Peyer's patch (tissue), 4 donors: ENCODE data around the gene NAP1L4. TPM values are rescaled to one million over a fixed set of nuclear protein-coding genes. Genes with fewer than 3 reads are reported as not detected.
A peak's percentile ranks its signal among the peaks of the same experiment; 100 is the strongest.

Experiments
- DNase-seq, 3 donors: peaks; one replicate each; pipeline ENCODE4 v3.0.0-alpha.2; 2017 to 2019
- H3K27ac ChIP-seq, 4 donors: fragments of 200-600 bp; sonication (generic); one replicate each; pipeline ENCODE4 v1.5.1; 2016 to 2019
- H3K27me3 ChIP-seq, 2 donors: fragments of 200-600 bp; sonication (generic); one replicate each; pipeline ENCODE4 v1.5.1; 2019
- H3K36me3 ChIP-seq, 3 donors: fragments of 200-600 bp; sonication (generic); one replicate each; pipeline ENCODE4 v1.5.1; 2016 to 2019
- H3K4me1 ChIP-seq, 4 donors: fragments of 200-600 bp; sonication (generic); one replicate each; pipeline ENCODE4 v1.5.1; 2016 to 2019
- H3K4me3 ChIP-seq, 4 donors: fragments of 200-600 bp; sonication (generic); 1 replicate in 3 of 4; 2 replicates in 1 of 4; pipeline ENCODE4 v1.5.1; 2016 to 2019; ENCODE audit warnings: mild to moderate bottlenecking in 1 of 4
- H3K9me3 ChIP-seq, 4 donors: fragments of 200-600 bp; sonication (generic); one replicate each; pipeline ENCODE4 v1.5.1; 2016 to 2019; ENCODE audit warnings: mild to moderate bottlenecking in 1 of 4
- CTCF ChIP-seq, 6 experiments: fragments of 450-650 bp in 4 of 6; fragments of 200-600 bp in 2 of 6; sonication (generic) in 1 of 6; IDR thresholded peaks; one replicate each; pipeline ENCODE4 v1.5.1; 2017 to 2019; ENCODE audit warnings: antibody characterized with exemption in 6 of 6, mild to moderate bottlenecking in 3 of 6, moderate library complexity in 1 of 6
- POLR2A ChIP-seq, 2 donors: fragments of 450-650 bp; IDR thresholded peaks; one replicate each; pipeline ENCODE4 v1.5.1; 2017; ENCODE audit warnings: antibody characterized with exemption in 2 of 2, mild to moderate bottlenecking in 2 of 2, moderate library complexity in 2 of 2
- total RNA-seq, 4 donors: library from RNA; depleted of rRNA; stranded (reverse); fragments of >200 nt; gene quantifications; one replicate each; pipeline ENCODE4 v1.1.0, GENCODE V29; 2016

NAP1L4 gene
- total RNA-seq, 4 donors from 2014 or later = 87.6 to 177 (median 119) TPM

GRCh38 chr11:2904153-2905052, 87.7 kb downstream of the NAP1L4 start:
- H3K9me3 ChIP-seq = no peaks in the 10 kb centered on the region
- TF ChIP-seq CTCF (IDR thresholded peaks at IDR 0.05) (peak in 3 of 6 experiments; percentile 2 to 12 (median 11)), POLR2A (IDR thresholded peaks at IDR 0.05) (peak; percentile 73 to 90)
- peak overlapping the region in 3 of 4 donors; percentile 94 to 99 (median 95) for H3K27ac ChIP-seq
- peak in 2 of 3 donors; percentile 91 to 93 for DNase-seq
- H3K36me3 ChIP-seq = peaks cover 0 to 8% (median 0%) of the 10 kb centered on the region in 3 donors
- peaks cover 3 to 48% (median 14%) of the 10 kb centered on the region in 4 donors for H3K4me1 ChIP-seq
- no peaks in the 10 kb centered on the region for H3K27me3 ChIP-seq
- H3K4me3 ChIP-seq = peak overlapping the region in 3 of 4 donors; percentile 65 to 90 (median 72)

GRCh38 chr11:2903672-2904011, 88.5 kb downstream of the NAP1L4 start:
- H3K4me1 ChIP-seq = peaks cover 3 to 49% (median 18%) of the 10 kb centered on the region in 4 donors
- peak in 2 of 3 donors; percentile 79 to 85 for DNase-seq
- peak overlapping the region in 3 of 4 donors; percentile 65 to 90 (median 72) for H3K4me3 ChIP-seq
- TF ChIP-seq POLR2A (IDR thresholded peaks at IDR 0.05) = no peak
- peak in 2 of 6 experiments; percentile 29 to 51 for TF ChIP-seq CTCF (IDR thresholded peaks at IDR 0.05)
- H3K27me3 ChIP-seq = no peaks in the 10 kb centered on the region
- no peaks in the 10 kb centered on the region for H3K9me3 ChIP-seq
- peak overlapping the region in 3 of 4 donors; percentile 94 to 99 (median 95) for H3K27ac ChIP-seq
- peaks cover 0 to 8% (median 0%) of the 10 kb centered on the region in 3 donors for H3K36me3 ChIP-seq

GRCh38 chr11:2902784-2903671, 89.1 kb downstream of the NAP1L4 start:
- no peaks in the 10 kb centered on the region for H3K9me3 ChIP-seq
- H3K27me3 ChIP-seq = no peaks in the 10 kb centered on the region
- peak overlapping the region; percentile 60 to 90 (median 68) for H3K4me3 ChIP-seq
- peak overlapping the region; percentile 81 to 99 (median 94) for H3K27ac ChIP-seq
- DNase-seq = peak in 2 of 3 donors; percentile 85 to 93
- peaks cover 0 to 3% (median 0%) of the 10 kb centered on the region in 3 donors for H3K36me3 ChIP-seq
- H3K4me1 ChIP-seq = peaks cover 3 to 54% (median 23%) of the 10 kb centered on the region in 4 donors
- TF ChIP-seq POLR2A (IDR thresholded peaks at IDR 0.05) = peak; percentile 75 to 78
- peak in 1 of 6 experiments; percentile 34 for TF ChIP-seq CTCF (IDR thresholded peaks at IDR 0.05)

- peak; percentile 98 to 99 (median 99) for DNase-seq
- H3K4me1 ChIP-seq = peaks cover 3 to 54% (median 24%) of the 10 kb centered on the region in 4 donors
- TF ChIP-seq POLR2A (IDR thresholded peaks at IDR 0.05) (peak; percentile 95), CTCF (IDR thresholded peaks at IDR 0.05) (no peak)
Observed at GRCh38 chr11:2901854-2902783, 90.0 kb downstream of the NAP1L4 start.

More at GRCh38 chr11:2901854-2902783, 90.0 kb downstream of the NAP1L4 start:
- Histone ChIP-seq H3K36me3 (no peaks in the 10 kb centered on the region), H3K27ac (peak overlapping the region; percentile 81 to 99 (median 94)), H3K9me3 (no peaks in the 10 kb centered on the region), H3K4me3 (peak overlapping the region; percentile 60 to 90 (median 68)), H3K27me3 (no peaks in the 10 kb centered on the region)
